ENCODE data around the gene PKD1L1. TPM values are rescaled to one million over a fixed set of nuclear protein-coding genes. Genes with fewer than 3 reads are reported as not detected.

The PKD1L1 gene
- total RNA-seq, 1 experiment from 2014 or later, result 0.17 TPM

DNA sequence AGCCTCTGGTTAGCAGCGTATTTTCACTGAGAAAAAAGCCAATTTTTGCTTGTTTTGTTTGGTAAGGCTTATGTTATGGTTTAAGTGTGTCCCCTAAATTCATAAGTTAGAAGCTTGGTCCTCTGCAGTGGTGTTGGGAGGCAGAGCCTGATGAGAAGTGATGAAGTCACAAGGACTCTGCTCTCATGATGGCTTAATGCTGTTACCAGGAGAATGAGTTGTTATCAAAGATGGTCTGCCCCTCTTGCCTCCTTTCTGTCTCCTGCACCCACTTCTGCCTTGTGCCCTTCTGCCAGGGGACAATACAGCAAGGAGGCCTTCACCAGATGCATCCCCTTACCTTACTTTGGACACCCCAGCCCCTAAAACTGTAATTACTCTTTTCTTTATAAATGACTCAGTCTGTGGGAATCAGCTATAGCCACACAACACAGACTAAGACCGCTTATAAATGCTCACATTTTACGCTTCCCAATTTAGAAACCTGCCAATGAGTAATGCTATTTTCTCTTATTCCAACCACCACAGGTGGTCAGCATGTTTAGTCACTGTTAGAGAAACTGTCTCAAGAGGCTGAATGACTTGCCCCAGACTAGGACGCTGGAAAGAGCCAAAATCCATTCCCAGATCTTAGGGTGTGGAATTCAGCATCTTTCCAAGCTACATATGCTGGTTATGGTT is 6.1 kb upstream of the PKD1L1 start:
- Mint-ChIP-seq H3K27me3 (ENCODE audit: low read depth) (no peaks in the 10 kb centered on the region), H3K27ac (peak overlapping the region in 1 of 3 experiments; percentile 56; a peak in 2 of 7 replicates), H3K4me3 (no peak overlapping the region), H3K9me3 (peaks cover 6 to 8% of the 10 kb centered on the region in 2 experiments; a peak in 2 of 5 replicates), H3K36me3 (ENCODE audit: insufficient read depth in 1 of 3, low read depth in 3 of 3) (peaks cover 15 to 35% (median 31%) of the 10 kb centered on the region in 3 experiments), H3K4me1 (peaks cover 34 to 36% of the 10 kb centered on the region in 2 experiments)
- Histone ChIP-seq H2BK5ac (ENCODE audit: insufficient read length, low read length) (no peak overlapping the region), H3K27ac (ENCODE audit: insufficient read length, low read depth, low read length) (no peak overlapping the region), H3K4me2 (ENCODE audit: insufficient read depth, insufficient read length, low read length) (no peak overlapping the region), H2AFZ (ENCODE audit: low read length) (no peak overlapping the region), H3K79me2 (ENCODE audit: insufficient read depth, low read length) (no peaks in the 10 kb centered on the region), H3K79me1 (ENCODE audit: insufficient read depth, low read depth, low read length, poor library complexity, severe bottlenecking) (no peaks in the 10 kb centered on the region), H3K56ac (ENCODE audit: insufficient read length, low read depth, low read length) (no peak overlapping the region), H4K8ac (replicated peaks; ENCODE audit: insufficient read length, low read depth, low read length) (no peak overlapping the region), H4K20me1 (ENCODE audit: control insufficient read depth, insufficient read depth, insufficient read length) (no peaks in the 10 kb centered on the region), H4K5ac (ENCODE audit: insufficient read length, low read depth, low read length) (no peak overlapping the region), H3K18ac (ENCODE audit: insufficient read length, low read depth, low read length) (no peak overlapping the region), H2BK120ac (ENCODE audit: low read depth, low read length, poor library complexity, severe bottlenecking) (no peak overlapping the region), H3K9ac (ENCODE audit: extremely low read depth, insufficient read length, low read length) (no peak overlapping the region), H2BK12ac (ENCODE audit: insufficient read length, low read depth, low read length) (no peak overlapping the region), H2AK5ac (ENCODE audit: insufficient read length, low read length) (no peak overlapping the region), H3K4ac (ENCODE audit: low read depth, low read length) (no peak overlapping the region), H3K23me2 (ENCODE audit: insufficient read length, low read depth, low read length, poor library complexity, severe bottlenecking) (no peaks in the 10 kb centered on the region), H4K91ac (ENCODE audit: insufficient read length, low read depth, low read length) (no peak overlapping the region), H2BK20ac (ENCODE audit: low read depth, low read length, poor library complexity, severe bottlenecking) (no peak overlapping the region), H3K27me3 (ENCODE audit: insufficient read depth, low read length) (no peaks in the 10 kb centered on the region), H3K14ac (ENCODE audit: insufficient read depth, low read length) (no peak overlapping the region), H3K23ac (ENCODE audit: insufficient read length, low read depth, low read length) (no peak overlapping the region), H2BK15ac (ENCODE audit: low read depth, low read length) (no peak overlapping the region), H3T11ph (ENCODE audit: low read length) (no peak overlapping the region), H3K4me1 (ENCODE audit: insufficient read depth, low read length) (peaks cover 3% of the 10 kb centered on the region; the same call in 1 of the 2 replicates), H3K9me3 (ENCODE audit: control insufficient read depth, low read depth, low read length) (no peaks in the 10 kb centered on the region)
- no CpG with 5 or more reads among the region's 4 CpGs for WGBS (ENCODE audit: extremely low coverage, insufficient read length, low lambda C conversion rate)
- peak; percentile 10 for DNase-seq
- TF ChIP-seq, protein P1, sequence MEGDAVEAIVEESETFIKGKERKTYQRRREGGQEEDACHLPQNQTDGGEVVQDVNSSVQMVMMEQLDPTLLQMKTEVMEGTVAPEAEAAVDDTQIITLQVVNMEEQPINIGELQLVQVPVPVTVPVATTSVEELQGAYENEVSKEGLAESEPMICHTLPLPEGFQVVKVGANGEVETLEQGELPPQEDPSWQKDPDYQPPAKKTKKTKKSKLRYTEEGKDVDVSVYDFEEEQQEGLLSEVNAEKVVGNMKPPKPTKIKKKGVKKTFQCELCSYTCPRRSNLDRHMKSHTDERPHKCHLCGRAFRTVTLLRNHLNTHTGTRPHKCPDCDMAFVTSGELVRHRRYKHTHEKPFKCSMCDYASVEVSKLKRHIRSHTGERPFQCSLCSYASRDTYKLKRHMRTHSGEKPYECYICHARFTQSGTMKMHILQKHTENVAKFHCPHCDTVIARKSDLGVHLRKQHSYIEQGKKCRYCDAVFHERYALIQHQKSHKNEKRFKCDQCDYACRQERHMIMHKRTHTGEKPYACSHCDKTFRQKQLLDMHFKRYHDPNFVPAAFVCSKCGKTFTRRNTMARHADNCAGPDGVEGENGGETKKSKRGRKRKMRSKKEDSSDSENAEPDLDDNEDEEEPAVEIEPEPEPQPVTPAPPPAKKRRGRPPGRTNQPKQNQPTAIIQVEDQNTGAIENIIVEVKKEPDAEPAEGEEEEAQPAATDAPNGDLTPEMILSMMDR (conservative IDR thresholded peaks at IDR 0.05), result no peak
